ACHN (cell line): ENCODE data around the gene BCL7A.
"Not testable (repeated sequence)": the region's sequence is repeated elsewhere in the genome, so short reads cannot be mapped to it uniquely, and the experiment has no call there.

Experiments
- DNase-seq: peaks from one replicate; pipeline ENCODE4 v3.0.0-alpha.2; 2015
- in situ Hi-C: cut with HindIII; loops from 2 replicates; pipeline ENCODE4 v1.10.0; 2017; ENCODE audit warnings: low sequenced_read_pairs, low pct_ligation_motif_present, low pct_unique_long_range_greater_than_20kb

Gene BCL7A

DNA sequence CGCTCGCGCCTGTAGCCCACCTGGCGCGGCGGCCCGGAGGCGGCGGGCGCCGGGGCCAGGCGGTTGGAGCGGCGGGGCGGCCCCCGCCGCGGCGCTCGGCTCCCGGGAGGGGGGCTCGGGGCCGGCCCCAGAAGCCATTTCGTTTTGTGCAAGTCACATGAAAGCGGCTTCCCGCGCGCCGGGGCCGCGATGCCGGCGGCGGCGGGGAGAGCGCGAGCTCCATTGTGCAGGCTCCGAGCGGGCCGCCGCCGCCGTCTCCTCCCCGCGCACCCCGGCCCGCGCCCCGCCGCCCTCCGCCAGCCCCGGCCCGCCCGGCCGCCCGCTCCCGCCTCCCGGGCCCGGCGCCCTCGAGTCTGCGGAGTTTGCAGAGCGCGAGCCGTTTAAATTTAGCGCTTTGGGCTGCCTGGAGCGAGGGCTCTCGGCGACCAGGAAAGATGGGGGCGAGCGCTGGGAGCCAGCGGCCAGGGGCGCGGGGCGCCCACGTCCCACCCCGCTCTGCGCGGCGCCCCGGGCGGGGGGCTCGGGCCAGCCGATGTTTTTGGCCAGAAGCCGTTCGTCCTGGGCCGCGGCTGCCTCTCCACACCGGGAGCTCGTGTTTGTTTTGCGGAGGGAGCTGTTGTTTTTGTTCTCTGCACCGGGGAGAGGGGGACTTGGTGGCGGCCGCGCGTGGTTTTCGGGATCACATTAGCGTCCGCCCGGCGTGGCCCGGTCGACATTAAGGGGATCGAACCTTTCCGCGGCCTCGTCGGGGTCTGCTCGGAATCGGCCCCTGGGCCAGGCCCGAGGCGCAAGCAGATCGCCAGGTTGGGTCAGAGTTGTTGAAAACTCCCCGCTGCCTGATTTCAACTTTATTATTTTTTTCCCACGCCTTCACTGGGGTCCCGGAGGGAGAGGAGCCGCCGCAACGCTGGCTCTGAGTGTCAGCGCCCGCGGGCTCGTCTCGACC, 982 bp downstream of the BCL7A start:
- peak; percentile 49 for DNase-seq
- in situ Hi-C loops = no loop called here

DNA sequence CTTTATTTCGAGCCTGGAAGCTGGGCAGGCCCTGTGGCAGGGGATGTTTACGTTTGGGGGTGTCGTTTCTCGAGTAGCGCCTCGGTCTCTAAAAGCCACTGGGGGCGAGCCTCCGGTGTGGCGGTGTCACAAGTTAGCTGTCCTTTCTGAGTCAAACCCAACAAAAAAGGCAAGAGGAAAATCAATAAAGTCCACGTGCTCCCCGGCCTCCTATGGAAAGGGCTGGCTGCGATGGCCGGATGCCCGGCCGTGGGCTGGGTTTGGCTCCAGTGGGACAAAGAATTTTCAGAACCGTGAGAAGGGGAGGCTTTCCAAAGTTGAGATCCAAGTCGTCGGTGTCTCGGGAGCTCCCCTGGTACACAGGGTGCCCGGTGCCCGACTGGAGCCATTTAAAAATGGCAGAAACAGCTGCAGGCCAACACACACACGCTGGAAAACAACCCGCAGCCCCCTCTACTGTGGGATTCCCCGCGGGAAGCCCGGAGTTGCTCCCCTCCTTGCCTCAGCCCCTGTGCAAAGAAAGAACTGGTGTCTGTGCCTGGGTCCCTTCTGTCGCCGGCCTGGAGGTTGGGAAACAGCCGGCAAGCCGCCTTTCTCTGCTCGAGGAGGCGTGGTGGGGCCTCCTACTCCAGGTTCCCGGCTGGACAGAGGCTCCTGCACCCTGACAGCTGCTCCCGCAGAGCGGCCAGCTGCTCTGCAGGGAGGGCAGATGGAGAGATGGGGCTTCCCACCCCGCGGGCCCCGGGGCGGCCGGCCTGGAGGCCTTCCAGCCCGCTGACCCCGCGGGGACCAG, 1.9 kb downstream of the BCL7A start:
- in situ Hi-C loops = no loop called here
- DNase-seq = peak; percentile 69

DNA sequence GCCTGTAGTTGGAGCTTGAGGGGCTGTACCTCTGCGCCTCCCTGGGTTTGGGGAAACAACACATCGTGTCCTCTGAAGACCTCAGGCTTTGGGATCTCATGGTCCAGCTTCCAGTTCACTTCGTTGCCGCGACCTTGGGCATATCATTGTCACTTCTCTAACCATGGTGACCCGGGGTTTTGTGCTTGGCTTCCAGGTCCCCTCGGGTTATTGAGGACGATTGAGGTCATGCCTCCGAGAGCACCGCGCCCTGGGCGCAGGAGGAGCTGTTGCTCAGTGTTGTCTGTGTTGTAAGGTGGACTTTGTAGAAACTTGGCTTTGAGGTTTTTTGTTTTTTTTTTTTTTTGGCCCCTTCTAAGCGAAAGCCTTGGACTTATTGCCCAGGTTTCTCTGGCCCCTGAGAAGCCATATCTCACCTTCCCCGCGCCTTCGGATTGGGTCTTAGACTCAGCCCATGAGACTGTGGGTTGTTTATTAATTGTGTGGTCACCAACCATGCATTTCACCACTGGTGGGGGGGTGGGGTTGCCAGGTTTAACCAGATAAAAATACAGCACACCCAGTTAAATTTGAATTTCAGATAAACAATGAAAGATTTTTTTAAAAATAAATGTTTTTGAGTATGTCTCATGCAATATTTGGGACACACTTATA, 2.6 kb downstream of the BCL7A start:
- in situ Hi-C loops = no loop called here
- DNase-seq = peak; percentile 95

DNA sequence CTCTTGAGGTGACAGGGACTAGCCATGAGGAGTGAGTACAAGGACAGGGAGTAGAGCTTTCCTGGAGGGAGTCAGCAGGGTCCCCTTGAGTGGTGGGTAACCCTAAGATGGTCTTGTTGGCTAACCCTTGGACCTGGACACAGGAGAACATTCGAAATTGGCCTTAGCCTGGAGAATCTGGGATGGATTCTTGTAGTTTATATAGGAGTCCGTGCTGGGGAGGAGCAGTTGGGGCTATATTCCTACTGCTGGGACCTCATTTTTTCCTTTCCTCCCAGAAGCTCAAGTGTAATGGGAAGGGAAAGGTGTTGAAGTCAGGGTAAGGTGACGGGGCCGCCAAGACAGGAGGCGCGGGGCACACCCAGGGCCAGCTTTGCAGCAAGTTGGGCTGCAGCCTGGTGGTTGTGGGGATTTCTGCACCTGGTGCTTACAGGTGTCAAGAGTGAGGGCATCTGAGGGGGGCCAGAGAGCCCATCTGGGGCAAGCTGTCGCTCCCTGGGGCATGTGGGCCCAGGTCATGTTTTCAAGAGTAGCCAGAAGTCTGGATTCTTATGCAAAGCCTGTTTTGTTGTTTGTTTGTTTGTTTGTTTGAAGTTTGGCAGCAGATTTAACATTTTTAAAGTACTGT, 5.1 kb downstream of the BCL7A start:
- in situ Hi-C loops = no loop called here
- DNase-seq = no peak

DNA sequence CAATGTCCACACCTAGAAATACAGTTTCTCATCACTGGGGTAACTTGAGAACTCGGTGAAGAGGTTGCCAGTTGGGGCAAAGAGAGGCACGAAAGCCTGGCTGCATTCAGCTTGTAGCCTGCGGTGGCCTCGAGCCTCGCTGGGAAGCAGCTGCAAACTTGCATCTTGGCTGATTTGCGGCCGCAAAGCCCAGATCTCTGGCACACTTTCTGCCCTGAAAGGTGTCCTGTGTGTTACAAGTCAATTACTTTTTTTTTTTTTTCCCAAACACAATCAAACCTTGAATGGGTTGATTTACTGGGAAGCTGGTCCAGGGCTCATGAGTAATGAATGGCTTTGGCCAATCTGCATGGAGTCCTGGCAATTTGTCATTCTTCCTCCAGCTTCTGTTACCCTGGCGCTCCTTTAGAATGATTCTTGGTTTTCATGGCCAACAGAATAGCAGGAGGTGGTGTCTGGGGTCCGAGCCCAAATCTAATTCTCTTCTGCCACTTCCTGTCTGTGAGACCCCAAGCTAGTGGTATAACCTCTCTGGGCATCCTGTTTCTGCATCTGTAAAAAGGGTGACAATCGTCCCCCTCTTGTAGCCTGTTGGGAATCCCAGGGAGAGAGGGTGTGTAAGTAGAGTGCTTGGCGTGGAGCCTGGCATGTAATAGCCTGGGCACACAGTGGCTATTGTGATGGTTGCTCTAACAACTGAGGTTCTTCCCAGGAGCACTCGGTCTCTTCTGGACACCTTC, 6.7 kb downstream of the BCL7A start:
- in situ Hi-C loops = no loop called here
- no peak for DNase-seq

DNA sequence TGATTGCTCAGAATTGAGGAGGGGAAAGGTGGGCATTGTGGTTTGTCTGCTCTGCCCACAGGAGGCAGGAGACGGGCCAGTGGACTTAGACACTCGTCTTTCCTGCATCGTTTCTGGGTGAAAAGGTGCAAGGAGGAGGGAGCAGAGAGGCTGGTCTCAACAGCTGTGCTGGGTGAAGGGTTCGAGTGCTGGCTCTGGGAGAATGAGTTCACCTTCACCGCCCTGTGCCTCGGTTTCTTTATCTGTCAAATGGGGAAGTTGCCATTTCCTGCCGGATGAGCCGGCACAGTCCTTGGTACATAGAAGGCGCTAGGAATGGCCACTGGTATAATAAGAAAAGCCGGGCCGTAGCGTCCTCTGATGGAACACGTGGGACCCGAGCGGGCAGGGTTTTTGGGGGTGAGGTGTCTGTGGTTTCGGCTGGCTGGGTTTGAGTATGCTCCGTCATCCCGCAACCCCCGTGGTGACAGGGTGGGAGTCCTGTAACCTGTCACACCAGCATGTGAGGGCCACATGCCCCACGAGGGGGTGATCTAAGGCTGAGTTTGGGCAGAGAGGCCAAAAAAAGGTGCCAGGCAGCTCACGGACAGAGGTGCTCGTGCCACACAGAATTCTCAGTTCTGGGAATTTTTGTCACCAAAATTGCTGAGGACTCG, 7.3 kb downstream of the BCL7A start:
- in situ Hi-C loops = no loop called here
- no peak for DNase-seq

DNA sequence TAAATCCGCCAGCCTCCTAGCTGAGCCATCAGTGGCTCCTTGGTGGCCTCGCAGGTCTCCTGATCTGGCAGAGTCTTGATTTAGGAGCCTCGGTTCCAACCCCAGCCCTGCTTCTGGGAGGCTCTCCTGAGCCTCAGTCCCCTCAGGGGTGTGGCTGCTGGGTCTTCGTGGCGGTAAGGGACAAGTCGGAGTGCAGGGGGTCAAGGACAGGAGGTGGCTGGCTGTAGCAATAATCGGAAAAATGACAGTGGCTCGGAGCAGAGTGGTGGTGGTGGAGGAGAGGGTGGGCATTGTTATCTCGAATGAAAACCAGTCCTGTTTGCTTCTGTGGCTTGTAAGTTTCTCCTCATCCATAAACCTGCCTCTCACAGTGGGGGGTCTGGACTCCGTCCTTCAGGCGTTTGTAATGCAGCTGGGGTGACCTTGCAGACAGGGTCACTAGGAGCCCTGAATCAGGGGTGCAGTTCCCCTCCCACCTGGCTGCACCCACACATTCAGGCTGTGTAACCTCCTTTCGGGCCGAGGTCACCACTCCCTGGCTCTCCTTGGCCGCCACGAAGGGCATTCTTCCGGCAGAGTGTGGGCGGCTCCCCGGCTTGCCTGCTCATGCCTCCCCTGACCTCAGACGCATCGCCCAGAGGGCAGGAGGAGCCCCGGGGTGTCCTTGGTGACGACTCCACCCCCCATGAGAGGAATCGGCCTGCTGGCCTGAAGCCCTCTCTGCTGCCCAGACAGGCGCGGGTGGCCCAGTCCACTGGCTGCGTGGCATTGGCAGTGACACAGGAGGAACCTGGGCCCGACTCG, 8.1 kb downstream of the BCL7A start:
- in situ Hi-C loops = no loop called here

DNA sequence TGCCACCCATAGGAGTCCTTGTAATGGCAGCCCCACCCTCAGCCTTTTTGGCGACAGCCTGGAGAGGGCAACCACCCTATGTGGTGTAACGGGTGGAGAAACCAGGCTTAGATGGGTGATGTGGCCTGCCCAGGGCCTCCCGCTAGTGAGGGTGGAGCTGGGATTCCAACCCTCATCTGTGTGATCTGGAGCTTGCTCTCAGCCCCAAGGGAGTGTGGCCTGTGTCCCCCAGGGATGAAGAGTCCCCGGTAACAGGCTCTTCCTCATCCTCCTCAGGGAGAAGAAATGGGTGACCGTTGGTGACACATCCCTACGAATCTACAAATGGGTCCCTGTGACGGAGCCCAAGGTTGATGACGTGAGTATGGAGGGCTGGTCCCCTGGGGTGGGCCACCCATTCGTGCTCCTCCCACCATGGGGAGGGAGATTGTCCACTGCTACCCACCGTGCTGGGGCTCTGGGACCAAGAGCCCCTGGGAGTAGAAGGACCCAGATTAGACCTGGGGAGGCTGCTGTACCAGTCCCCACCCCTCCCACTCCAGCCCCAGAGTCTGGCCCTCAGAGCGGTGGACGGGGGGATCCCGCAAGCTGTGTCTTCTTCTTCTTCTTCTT, 8.8 kb downstream of the BCL7A start:
- in situ Hi-C loops = no loop called here
- no peak for DNase-seq

More for the DNA sequence above, 8.1 kb downstream of the BCL7A start:
- DNase-seq = no peak

DNA sequence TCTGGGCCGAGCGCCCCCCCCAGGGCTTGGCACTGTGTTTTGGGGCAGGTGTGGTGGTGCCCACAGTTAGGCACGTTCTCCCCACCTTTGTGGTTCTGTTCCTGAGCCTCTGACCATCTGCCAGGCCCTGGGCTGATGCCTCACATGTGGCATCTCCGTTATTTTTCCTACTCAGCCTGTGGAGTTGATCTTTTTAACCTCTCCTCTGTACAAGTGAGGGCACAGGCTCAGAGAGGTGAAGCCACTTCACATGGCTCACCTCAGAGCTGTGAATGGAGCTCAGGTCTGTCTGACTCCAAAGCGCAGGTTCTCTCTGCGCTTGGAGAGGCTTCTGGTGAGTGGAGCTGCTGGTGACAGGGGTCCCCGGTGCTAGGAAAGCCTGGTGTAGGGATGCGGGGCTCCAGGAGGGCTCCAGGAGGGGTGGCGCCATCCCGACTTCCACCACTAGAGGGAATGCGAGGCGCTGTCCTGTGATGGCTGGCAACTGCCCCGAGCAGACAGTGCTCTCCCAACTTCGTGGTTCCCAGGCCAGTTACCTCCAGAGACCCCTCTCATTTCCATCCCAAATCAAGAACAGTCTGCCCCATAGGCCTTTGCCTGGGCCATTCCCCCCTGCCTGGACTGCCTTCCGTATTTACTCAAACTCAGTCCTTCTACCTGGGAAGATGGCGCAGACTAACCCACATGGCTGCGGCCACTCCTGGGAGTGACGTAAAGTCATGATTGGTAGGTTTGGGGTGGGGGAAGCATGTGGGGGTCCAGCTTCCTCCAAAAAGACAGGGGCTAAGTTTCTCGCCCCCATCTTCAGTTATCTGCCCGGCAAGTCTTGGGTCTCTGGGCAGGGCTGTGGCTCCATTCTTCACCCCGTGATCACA, 9.9 kb downstream of the BCL7A start:
- in situ Hi-C loops = no loop called here
- peak; percentile 56 for DNase-seq

DNA sequence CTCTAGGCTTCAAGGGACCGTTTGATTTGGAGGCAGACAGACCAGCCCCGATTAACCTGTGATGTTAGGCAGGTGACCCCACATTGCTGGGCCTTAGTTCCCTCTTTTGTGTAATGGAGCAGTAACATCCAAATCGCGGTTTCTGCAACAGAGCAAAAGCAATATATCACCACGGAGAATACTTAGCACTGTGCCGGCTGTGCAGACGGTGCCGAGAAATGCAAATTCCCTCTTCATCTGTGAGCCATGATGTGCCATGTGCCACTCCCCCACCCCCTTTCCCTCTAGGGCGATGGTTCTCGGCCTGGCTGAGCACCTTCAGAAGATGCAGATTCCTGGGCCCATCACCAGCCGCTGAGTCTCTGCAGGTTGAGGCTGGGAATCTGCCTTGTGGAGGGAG, 10.9 kb downstream of the BCL7A start:
- no peak for DNase-seq

DNA sequence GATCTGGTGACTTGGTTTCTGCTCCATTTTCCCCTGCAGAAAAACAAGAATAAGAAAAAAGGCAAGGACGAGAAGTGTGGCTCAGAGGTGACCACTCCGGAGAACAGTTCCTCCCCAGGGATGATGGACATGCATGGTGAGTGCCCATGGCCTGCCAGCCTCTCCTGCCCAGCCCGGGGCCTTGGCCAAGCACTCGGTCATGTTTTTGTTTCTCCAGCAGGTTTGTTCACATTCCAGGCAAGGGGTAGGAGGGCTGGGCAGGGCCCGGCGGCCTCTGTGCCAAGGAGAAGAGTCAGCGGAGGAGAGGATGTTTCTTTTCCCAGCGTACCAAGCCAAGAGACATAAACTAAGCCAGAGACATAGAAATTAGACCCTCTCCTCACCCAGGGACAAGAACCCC, 13.6 kb downstream of the BCL7A start:
- no peak for DNase-seq
- in situ Hi-C loops = no loop called here

More for the DNA sequence above, 10.9 kb downstream of the BCL7A start:
- in situ Hi-C loops = no loop called here

DNA sequence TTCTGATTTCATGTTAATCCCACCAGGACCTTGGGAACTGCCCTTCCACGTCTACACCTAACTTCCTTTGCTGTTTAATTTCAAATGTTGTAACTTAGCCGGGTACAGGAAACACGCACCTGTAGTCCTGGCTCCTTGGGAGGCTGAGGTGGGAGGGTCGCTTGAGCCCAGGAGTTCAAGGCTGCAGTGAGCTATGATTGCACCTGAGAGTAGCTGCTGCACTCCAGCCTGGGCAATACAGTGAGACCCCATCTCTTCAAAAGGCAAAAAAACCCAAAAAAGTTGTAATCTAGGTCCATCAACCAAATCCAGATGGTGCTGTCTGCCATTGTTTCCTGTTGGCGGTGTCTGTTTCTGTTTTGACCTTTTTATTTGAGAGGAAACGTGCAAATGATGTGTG, 14.5 kb downstream of the BCL7A start:
- in situ Hi-C loops = no loop called here
- DNase-seq = no peak

DNA sequence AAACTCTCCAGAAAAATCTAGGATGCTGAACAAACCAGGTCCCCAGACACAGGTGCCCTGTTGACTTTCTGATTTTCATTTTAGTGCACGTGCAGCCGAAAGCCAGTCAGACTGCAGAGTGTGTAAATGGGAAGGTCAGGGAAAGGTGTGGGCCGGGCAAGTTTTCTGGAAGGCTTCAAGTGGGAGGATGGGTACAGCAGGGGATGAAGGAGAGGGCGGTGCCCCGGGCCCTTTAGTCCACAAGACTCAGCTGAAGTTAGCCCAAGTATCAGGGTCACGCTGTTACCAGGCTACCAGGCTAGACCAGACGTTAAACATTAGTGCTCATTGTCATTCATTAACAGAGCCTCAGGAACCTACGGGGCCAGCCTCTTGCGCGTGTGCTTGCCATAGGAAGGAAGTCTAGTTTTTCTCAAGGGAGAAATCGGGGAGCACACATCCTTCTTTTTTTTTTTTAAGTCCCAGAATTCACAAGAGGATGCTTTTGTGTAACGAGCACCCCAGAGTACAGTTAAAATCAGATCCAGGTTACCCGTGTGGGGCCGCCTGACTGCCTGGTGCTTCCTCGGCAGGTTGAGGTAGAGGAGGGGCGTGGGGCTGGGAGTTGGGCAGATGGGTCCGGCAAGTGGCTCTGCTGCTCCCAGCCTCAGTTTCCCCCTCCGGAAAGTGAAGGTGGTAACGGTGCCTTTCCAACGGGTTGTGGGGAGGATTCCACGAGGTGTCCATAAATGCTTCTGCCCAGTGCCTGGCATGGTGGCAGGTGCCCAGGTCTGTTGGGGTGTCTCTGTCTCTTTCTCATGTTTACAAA, 19.1 kb downstream of the BCL7A start:
- in situ Hi-C loops = no loop called here

DNA sequence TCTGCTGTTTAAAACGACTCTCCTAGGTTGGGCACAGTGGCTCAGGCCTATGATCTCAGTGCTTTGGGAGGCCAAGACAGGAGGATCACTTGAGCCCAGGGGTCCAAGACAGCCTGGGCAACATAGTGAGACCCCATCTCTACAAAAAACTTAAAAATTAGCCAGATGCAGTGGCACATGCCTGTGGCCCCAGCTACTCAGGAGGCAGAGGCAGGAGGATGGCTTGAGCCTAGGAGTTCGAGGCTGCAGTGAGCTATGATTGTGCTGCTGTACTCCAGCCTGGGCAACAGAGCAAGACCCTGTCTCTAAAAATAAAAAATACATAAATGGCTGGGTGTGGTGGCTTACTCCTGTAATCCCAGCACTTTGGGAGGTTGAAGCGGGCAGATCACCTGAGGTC, 19.8 kb downstream of the BCL7A start:
- in situ Hi-C loops, DNase-seq: not testable (repeated sequence)

More for the DNA sequence above, 19.1 kb downstream of the BCL7A start:
- DNase-seq = peak; percentile 99

DNA sequence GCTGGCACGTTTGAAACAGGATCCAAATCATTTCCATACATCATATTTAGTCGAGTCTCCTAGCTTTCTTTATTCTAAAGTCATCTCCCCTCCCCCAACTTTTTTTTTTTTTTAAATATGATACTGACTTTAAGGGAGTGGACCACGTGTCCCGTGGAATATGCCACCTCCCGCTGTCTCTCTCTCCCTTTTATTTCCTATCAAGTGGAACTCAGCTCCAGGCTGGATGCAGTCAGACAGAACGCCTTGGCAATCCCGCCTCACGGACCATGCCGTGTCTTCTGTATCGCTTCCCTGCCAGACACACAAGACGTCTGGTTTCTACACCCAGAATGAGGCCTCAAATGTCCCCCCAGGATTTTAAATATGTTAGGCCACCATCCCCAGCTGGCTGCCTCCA, 21.2 kb downstream of the BCL7A start:
- DNase-seq = no peak
- in situ Hi-C loops = no loop called here
